ENCODE data around the gene DTNBP1.

The DTNBP1 gene

GRCh38 chr6:15588971-15589634, 73.7 kb downstream of the DTNBP1 start:
- no peak for DNase-seq (ENCODE audit: low spot score)

- DNase-seq (ENCODE audit: low spot score), result no peak
Observed at GRCh38 chr6:15586503-15586902, 76.3 kb downstream of the DTNBP1 start.

- no peak for DNase-seq (ENCODE audit: low spot score)
Observed at GRCh38 chr6:15585760-15586214, 77.0 kb downstream of the DTNBP1 start.

- no peak for DNase-seq (ENCODE audit: low spot score)
Observed at GRCh38 chr6:15582499-15582898, 80.3 kb downstream of the DTNBP1 start.

GRCh38 chr6:15581751-15582150, 81.1 kb downstream of the DTNBP1 start:
- DNase-seq (ENCODE audit: low spot score), result no peak

- no peak for DNase-seq (ENCODE audit: low spot score)
Observed at GRCh38 chr6:15580326-15580725, 82.5 kb downstream of the DTNBP1 start.

- DNase-seq (ENCODE audit: low spot score), result no peak
Observed at GRCh38 chr6:15578716-15579391, 84.0 kb downstream of the DTNBP1 start.

GRCh38 chr6:15577550-15578171, 85.2 kb downstream of the DTNBP1 start:
- no peak for DNase-seq (ENCODE audit: low spot score)

- no peak for DNase-seq (ENCODE audit: low spot score)
Observed at GRCh38 chr6:15577106-15577505, 85.7 kb downstream of the DTNBP1 start.

- DNase-seq (ENCODE audit: low spot score), result no peak
Observed at GRCh38 chr6:15575357-15576033, 87.3 kb downstream of the DTNBP1 start.

GRCh38 chr6:15574486-15574885, 88.3 kb downstream of the DTNBP1 start:
- no peak for DNase-seq (ENCODE audit: low spot score)

GRCh38 chr6:15574023-15574422, 88.8 kb downstream of the DTNBP1 start:
- no peak for DNase-seq (ENCODE audit: low spot score)

- DNase-seq (ENCODE audit: low spot score), result no peak
Observed at GRCh38 chr6:15573384-15573783, 89.4 kb downstream of the DTNBP1 start.

GRCh38 chr6:15572296-15573016, 90.4 kb downstream of the DTNBP1 start:
- no peak for DNase-seq (ENCODE audit: low spot score)

GRCh38 chr6:15570171-15570570, 92.7 kb downstream of the DTNBP1 start:
- no peak for DNase-seq (ENCODE audit: low spot score)

- DNase-seq (ENCODE audit: low spot score), result no peak
Observed at GRCh38 chr6:15569035-15569995, 93.5 kb downstream of the DTNBP1 start.

GRCh38 chr6:15562977-15563376, 99.9 kb downstream of the DTNBP1 start:
- DNase-seq (ENCODE audit: low spot score), result no peak

GRCh38 chr6:15561447-15562199, 101.2 kb downstream of the DTNBP1 start:
- DNase-seq (ENCODE audit: low spot score), result no peak

- DNase-seq (ENCODE audit: low spot score), result no peak
Observed at GRCh38 chr6:15560713-15561112, 102.1 kb downstream of the DTNBP1 start.

- no peak for DNase-seq (ENCODE audit: low spot score)
Observed at GRCh38 chr6:15557174-15557573, 105.7 kb downstream of the DTNBP1 start.
